ENCODE results near the gene CYP1A1. TPM values are rescaled to one million over a fixed set of nuclear protein-coding genes. Genes with fewer than 3 reads are reported as not detected.
"Not testable (repeated sequence)": the region's sequence is repeated elsewhere in the genome, so short reads cannot be mapped to it uniquely, and the experiment has no call there.

CYP1A1 gene
- total RNA-seq, 6 experiments from 2014 or later = not detected

GRCh38 chr15:74733269-74733668, 7.9 kb upstream of the CYP1A1 start:
- Mint-ChIP-seq H3K27me3 (ENCODE audit: insufficient read depth) (peaks cover 72% of the 10 kb centered on the region), H3K4me3 (no peak overlapping the region)

GRCh38 chr15:74732846-74733245, 7.5 kb upstream of the CYP1A1 start:
- TF ChIP-seq CTCF (IDR thresholded peaks at IDR 0.05) = no peak
- Mint-ChIP-seq H3K27me3 (ENCODE audit: insufficient read depth) (peaks cover 72% of the 10 kb centered on the region), H3K36me3 (ENCODE audit: low read depth) (no peaks in the 10 kb centered on the region), H3K9me3 (no peaks in the 10 kb centered on the region), H3K27ac (no peak overlapping the region), H3K4me3 (no peak overlapping the region), H3K4me1 (ENCODE audit: low read depth) (no peaks in the 10 kb centered on the region)
- DNase-seq = no peak

More at GRCh38 chr15:74733269-74733668, 7.9 kb upstream of the CYP1A1 start:
- no peak for DNase-seq
- no peaks in the 10 kb centered on the region for H3K9me3 Mint-ChIP-seq
- no peak for TF ChIP-seq CTCF (IDR thresholded peaks at IDR 0.05)
- H3K4me1 Mint-ChIP-seq (ENCODE audit: low read depth) = no peaks in the 10 kb centered on the region
- no peak overlapping the region for H3K27ac Mint-ChIP-seq
- H3K36me3 Mint-ChIP-seq (ENCODE audit: low read depth) = no peaks in the 10 kb centered on the region

- Mint-ChIP-seq H3K4me3 (no peak overlapping the region), H3K27me3 (ENCODE audit: insufficient read depth) (peaks cover 73% of the 10 kb centered on the region), H3K27ac (no peak overlapping the region), H3K9me3 (no peaks in the 10 kb centered on the region), H3K4me1 (ENCODE audit: low read depth) (no peaks in the 10 kb centered on the region), H3K36me3 (ENCODE audit: low read depth) (peaks cover 4% of the 10 kb centered on the region; the same call in 1 of the 2 replicates)
- no peak for DNase-seq
- no peak for TF ChIP-seq CTCF (IDR thresholded peaks at IDR 0.05)
Observed at GRCh38 chr15:74730619-74731316, 5.4 kb upstream of the CYP1A1 start.

GRCh38 chr15:74729372-74729771, 4.0 kb upstream of the CYP1A1 start:
- H3K27me3 Mint-ChIP-seq (ENCODE audit: insufficient read depth) = peaks cover 71% of the 10 kb centered on the region
- H3K9me3 Mint-ChIP-seq; H3K27ac Mint-ChIP-seq; H3K4me3 Mint-ChIP-seq; DNase-seq; H3K36me3 Mint-ChIP-seq (ENCODE audit: low read depth); H3K4me1 Mint-ChIP-seq (ENCODE audit: low read depth): not testable (repeated sequence)

- H3K9me3 Mint-ChIP-seq; H3K4me3 Mint-ChIP-seq; H3K36me3 Mint-ChIP-seq (ENCODE audit: low read depth); H3K27ac Mint-ChIP-seq; H3K4me1 Mint-ChIP-seq (ENCODE audit: low read depth); DNase-seq: not testable (repeated sequence)
- H3K27me3 Mint-ChIP-seq (ENCODE audit: insufficient read depth) = peaks cover 73% of the 10 kb centered on the region
Observed at GRCh38 chr15:74728699-74729098, 3.4 kb upstream of the CYP1A1 start.

GRCh38 chr15:74727727-74728126, 2.4 kb upstream of the CYP1A1 start:
- Mint-ChIP-seq H3K36me3 (ENCODE audit: low read depth) (peaks cover 4% of the 10 kb centered on the region; the same call in 1 of the 2 replicates), H3K4me3 (no peak overlapping the region), H3K27ac (no peak overlapping the region), H3K27me3 (ENCODE audit: insufficient read depth) (peaks cover 75% of the 10 kb centered on the region), H3K9me3 (no peaks in the 10 kb centered on the region), H3K4me1 (ENCODE audit: low read depth) (no peaks in the 10 kb centered on the region)
- TF ChIP-seq CTCF (IDR thresholded peaks at IDR 0.05) = no peak
- no peak for DNase-seq
